Stimulated activated CD8-positive, alpha-beta memory T cell treated with anti-CD3 and anti-CD28 coated beads, Interleukin-7, amount 100 ng/mL, for 1 hour (primary cell): Measurements from ENCODE around the gene DPY30.
"Not testable (repeated sequence)": the region's sequence is repeated elsewhere in the genome, so short reads cannot be mapped to it uniquely, and the experiment has no call there.

Experiments
- DNase-seq, 2 donors: peaks; one replicate each; pipeline ENCODE4 v3.0.0-alpha.2; 2020; ENCODE audit warnings: low read depth in 2 of 2

The DPY30 gene

GRCh38 chr2:32039447-32040219, at the start of gene DPY30:
TSS of gene DPY30 (minus strand) at chr2:32039805. CDS start at chr2:32039456, 349 bp downstream.
- DNase-seq, result peak; percentile 75 to 77

DNA sequence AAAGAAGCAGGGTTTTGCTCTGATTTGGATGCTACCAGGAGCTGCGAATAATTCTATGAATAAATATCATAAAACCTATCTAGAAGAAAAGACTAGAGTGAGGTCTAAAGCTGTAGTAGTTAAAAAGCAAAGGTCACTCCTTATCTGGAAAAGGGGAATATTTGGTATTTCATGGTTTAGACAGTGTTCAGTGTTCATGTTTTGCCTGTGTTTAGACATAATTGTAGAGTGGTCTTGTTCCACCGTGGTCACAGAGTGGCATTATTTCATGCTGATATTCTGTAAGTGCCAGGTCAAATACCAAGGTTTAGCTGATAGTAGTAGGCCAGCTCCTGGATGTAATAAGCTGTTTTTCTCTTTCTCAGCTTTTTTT, 34.5 kb upstream of the DPY30 start:
- DNase-seq, result no peak

DNA sequence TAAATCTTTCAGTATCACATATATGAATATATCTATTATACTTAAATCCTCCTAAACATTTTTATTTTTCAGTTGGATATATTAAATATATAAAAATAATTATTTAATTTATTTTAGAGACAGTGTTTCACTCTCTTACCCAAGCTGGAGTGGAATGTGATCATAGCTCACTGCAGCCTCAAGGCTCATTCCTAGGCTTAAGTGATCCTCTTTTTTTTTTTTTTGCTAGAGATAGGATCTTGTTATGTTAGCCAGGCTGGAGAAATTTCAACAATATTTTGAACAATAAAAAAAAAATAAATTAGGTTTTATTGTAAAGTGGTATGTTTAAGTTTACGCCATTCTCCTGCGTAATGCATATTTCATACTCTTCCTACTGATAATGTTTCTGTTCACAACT, 27.9 kb upstream of the DPY30 start:
- no peak for DNase-seq

DNA sequence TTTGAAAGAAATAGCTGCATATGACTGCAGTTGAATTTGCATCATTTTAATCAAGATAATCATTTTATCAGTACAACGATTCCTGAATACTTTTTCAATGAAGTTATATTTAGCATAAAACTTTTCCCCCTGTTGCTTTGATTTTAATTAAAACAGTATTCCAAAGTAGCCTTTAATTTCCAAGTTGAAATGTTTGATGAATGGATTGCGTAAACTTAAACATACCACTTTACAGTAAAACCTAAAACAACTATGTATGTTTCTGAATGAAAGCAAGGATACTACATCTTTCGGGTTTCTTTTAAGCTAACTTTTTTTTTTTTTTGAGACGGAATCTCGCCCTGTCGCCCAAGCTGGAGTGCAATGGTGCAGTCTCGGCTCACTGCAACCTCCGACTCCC, 25.1 kb upstream of the DPY30 start:
- DNase-seq, result no peak

DNA sequence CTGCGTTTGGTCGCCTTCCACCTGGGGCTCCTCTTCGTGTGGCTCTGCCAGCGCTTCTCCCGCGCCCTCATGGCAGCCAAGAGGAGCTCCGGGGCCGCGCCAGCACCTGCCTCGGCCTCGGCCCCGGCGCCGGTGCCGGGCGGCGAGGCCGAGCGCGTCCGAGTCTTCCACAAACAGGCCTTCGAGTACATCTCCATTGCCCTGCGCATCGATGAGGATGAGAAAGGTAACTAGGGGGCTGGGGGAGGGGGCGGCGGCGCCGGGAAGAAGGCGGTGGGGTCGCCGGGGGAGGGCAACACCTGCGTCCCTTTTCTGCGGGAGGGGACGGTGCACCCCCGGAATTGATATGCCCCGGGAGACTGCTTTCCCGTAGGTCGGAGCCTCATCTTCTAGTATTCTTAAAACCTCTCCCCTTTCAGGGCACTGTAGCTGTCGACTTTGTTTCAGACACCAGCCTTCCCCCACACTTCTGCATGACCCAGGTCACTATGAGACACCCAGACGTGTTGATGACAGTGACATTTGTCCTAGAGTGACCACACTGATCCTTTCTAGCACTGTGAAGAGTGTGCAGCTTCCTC, 24.5 kb upstream of the DPY30 start:
- DNase-seq, result peak in 1 of 2 donors; percentile 2

DNA sequence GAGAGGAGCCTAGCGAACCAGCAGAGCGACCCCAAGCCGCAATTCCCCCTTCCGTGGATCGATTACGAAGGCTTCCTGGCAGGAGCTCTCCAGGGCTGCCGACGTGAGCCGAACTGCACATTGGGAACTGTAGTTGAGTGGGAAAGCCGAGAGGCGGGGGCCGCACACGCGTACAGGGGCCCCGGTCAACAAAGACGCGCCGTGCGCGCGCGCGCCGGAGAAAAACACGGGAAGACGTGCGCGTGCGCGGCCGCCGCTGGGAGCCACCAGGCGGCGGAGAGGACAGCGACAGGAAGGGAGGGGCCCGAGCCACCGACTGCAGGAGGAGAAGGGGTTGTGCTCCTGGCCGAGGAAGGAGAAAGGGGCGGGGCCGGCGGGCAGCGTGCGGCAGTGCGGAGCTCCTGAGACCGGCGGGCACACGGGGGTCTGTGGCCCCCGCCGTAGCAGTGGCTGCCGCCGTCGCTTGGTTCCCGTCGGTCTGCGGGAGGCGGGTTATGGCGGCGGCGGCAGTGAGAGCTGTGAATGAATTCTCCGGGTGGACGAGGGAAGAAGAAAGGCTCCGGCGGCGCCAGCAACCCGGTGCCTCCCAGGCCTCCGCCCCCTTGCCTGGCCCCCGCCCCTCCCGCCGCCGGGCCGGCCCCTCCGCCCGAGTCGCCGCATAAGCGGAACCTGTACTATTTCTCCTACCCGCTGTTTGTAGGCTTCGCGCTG, 23.9 kb upstream of the DPY30 start, which contains the start of gene SPAST:
Gene SPAST (plus strand): TSS at position 247 of the 711 bp plus-strand sequence. CDS start 276 bp downstream, at position 523.
- peak; percentile 90 to 92 for DNase-seq

DNA sequence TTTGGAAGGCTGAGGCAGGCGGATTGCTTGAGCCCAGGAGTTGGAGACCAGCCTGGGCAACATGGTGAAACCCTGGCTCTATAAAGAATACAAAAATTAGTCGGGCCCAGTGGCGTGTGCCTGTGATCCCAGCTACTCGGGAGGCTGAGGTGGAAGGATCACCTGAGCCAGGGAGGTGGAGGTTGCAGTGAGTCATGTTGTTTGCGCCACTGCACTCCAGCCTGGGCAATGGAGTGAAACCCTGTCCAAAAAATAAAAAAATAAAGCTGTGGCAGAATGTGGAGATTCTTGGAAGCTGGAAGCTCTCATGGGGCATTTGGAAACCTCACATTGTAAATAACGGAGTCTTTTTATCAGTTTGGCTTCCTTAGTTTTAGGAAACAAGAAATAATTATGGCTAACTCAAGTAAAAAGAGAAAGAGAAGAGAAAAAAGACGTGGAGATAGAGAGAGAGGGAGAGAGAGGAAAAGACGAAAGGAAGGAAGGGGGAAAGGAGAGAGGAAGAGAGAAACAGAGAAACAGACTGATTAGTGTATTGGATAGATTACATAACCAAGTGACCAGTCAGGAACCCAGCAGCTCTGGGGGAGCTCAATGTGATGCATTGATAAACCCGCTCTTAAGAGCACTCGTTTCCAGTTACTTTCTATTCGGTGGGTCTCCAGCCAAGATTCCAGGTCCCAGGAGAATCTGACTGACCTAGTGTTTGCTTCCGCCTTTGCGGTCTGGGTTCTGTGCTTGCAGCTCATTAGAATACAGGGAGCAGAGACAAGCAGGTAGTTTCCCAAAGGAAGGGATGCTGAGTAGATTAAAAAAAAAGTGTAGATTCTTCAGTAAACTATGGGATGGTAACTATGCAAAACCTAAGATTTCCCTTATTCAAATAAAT, 22.6 kb upstream of the DPY30 start:
- no peak for DNase-seq

DNA sequence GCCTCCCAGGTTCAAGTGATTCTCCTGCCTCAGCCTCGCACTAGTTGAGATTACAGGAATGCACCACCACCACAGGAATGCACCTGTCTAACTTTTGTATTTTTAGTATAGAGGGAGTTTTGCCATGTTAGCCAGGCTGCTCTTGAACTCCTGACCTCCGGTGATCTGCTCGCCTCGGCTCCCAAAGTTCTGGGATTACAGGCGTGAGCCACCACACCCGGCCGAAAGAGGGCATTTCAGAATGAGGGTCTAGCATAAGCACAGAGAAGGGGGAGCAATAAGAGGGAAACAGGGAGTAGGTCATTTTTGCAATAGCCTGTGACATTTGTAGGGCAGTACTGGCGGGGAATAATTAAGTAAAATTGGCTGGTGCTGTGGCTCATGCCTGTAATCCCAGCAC, 21.8 kb upstream of the DPY30 start:
- DNase-seq, result no peak

DNA sequence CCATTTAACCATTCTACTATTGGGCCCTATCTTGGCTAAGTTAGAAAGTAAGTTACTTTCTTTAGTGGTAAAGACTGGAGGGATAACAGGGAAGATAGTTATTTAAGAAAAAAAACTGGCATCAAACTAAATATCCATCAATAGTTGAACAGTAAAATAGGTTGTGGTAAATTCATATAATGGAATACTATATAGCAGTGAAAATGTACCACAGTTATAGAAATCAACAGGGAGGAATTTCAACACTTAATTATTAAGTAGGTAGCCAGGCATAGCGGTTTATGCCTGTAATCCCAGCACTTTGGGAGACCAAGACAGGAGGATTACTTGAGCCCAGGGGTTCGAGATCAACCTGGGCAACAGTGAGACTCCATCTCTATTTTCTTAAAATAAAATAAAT, 20.7 kb upstream of the DPY30 start:
- no peak for DNase-seq

- no peak for DNase-seq
These were observed 18.5 kb upstream of the DPY30 start for GRCh38 chr2:32058130-32058529.

GRCh38 chr2:32054583-32054982, 15.0 kb upstream of the DPY30 start:
- DNase-seq, result not testable (repeated sequence)

- DNase-seq, result no peak
These were observed 12.3 kb upstream of the DPY30 start for GRCh38 chr2:32051836-32052439.

- no peak for DNase-seq
These were observed 4.0 kb upstream of the DPY30 start for GRCh38 chr2:32043561-32043960.

GRCh38 chr2:32034198-32034887, 5.3 kb downstream of the DPY30 start:
- not testable (repeated sequence) for DNase-seq

DNA sequence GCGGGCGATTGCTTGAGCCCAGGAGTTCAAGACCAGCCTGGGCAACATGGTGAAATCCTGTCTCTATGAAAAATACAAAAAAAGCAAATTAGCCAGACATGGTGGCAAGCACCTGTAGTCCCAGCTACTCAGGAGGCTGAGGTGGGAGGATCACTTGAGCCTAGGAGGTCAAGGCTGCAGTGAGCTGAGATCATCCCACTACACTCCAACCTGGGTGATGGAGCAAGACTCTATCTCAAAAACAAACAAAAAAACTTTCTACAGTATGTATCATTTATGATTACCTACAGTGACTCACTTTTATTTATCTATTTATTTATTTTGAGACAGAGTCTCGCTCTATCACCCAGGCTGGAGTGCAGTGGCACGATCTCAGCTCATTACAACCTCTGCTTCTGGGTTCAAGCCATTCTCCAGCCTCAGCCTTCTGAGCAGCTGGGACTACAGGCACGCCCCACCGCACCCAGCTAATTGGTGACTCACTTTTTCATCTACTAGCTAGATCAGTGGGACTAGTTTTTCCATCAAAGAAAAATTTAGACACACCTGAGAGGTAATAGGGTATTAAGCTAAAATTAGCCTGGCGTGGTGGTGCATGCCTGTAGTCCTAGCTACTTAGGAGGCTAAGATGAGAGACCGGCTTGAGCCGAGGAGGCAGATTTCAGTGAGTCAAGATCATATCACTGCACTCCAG, 20.7 kb downstream of the DPY30 start:
- DNase-seq, result not testable (repeated sequence)

GRCh38 chr2:32012872-32013271, 26.7 kb downstream of the DPY30 start:
- DNase-seq, result no peak

- no peak for DNase-seq
These were observed 28.1 kb downstream of the DPY30 start for GRCh38 chr2:32011485-32011960.

GRCh38 chr2:32010670-32011484, 28.7 kb downstream of the DPY30 start, which contains the start of gene MEMO1:
TSS of gene MEMO1 (minus strand) at chr2:32011008. CDS start at chr2:32010247, 761 bp downstream.
- DNase-seq, result peak; percentile 70 to 73

- peak; percentile 22 to 41 for DNase-seq
These were observed 29.3 kb downstream of the DPY30 start for GRCh38 chr2:32010280-32010669.
